Heart right ventricle (tissue), 16 donors: ENCODE measurements around the gene LRRFIP2. TPM values are rescaled to one million over a fixed set of nuclear protein-coding genes. Genes with fewer than 3 reads are reported as not detected.

ENCODE experiments used
- ATAC-seq, 8 donors: fragments of 200-7000 bp; cut with Tn5 transposase; one replicate each; pipeline ENCODE4 v1.9.1; 2020; ENCODE audit warnings: mild to moderate bottlenecking in 8 of 8, moderate library complexity in 8 of 8, moderate number of reproducible peaks in 1 of 8
- DNase-seq, 2 donors: peaks; one replicate each; pipeline ENCODE4 v3.0.0-alpha.2; 2020
- H3K27ac ChIP-seq, 10 donors: fragments of 200-600 bp; sonication (generic) in 2 of 10; one replicate each; pipeline versions ENCODE4 v1.5.0 to v1.8.0; 2020 to 2022; ENCODE audit warnings: mild to moderate bottlenecking in 3 of 10
- H3K27me3 ChIP-seq, 7 donors: fragments of 200-600 bp; one replicate each; pipeline ENCODE4 v1.8.0; 2021 to 2022; ENCODE audit warnings: mild to moderate bottlenecking in 2 of 7
- H3K36me3 ChIP-seq, 9 donors: fragments of 200-600 bp; sonication (generic) in 1 of 9; one replicate each; pipeline versions ENCODE4 v1.5.0 to v1.8.0; 2020 to 2022; ENCODE audit warnings: mild to moderate bottlenecking in 2 of 9
- H3K4me1 ChIP-seq, 9 donors: fragments of 200-600 bp; sonication (generic) in 1 of 9; one replicate each; pipeline versions ENCODE4 v1.5.0 to v1.8.0; 2020 to 2022; ENCODE audit warnings: mild to moderate bottlenecking in 4 of 9
- H3K4me3 ChIP-seq, 10 donors: fragments of 200-600 bp; sonication (generic) in 2 of 10; one replicate each; pipeline versions ENCODE4 v1.5.0 to v1.8.0; 2020 to 2022; ENCODE audit warnings: mild to moderate bottlenecking in 7 of 10, moderate library complexity in 2 of 10
- H3K9me3 ChIP-seq, 11 donors: fragments of 200-600 bp in 10 of 11; sonication (generic) in 2 of 11; one replicate each; pipeline versions ENCODE4 v1.5.0 to v1.8.0; 2013 to 2022; ENCODE audit warnings: mild to moderate bottlenecking in 2 of 11, control low read depth in 1 of 11, moderate library complexity in 1 of 11
- WGBS, 2 donors: extraction: QIAGEN DNeasy Blood & Tissue Kit; methylation state at CpG; one replicate each; pipeline ENCODE4 v1.1.7; 2013; ENCODE audit warnings: inconsistent platforms in 1 of 2; 5-methylcytosine and 5-hydroxymethylcytosine counted together
- intact Hi-C, 10 donors: fragments of 100-400 bp; cut with DNase I; formaldehyde crosslinking; loops; one replicate each; pipeline versions ENCODE4 v1.11.1 to v1.14.2; 2022
- polyA plus RNA-seq, 2 donors: library from polyadenylated mRNA; stranded (reverse); fragments of 200-250 nt; gene quantifications; one replicate each; pipeline ENCODE4 v1.2.3, GENCODE V29; 2013
- total RNA-seq, 10 donors: library from RNA; stranded (reverse); fragmentation: NEBNext Ultra II Directional in 3 of 10; extraction: Animal tissue kit (Norgen Biotek cat#: 25700) in 3 of 10; gene quantifications; one replicate each; pipeline versions ENCODE4 v1.2.1 to v1.2.4, GENCODE V29; 2021 to 2023
- TF ChIP-seq, protein P1 (sequence below), 9 donors: fragments of 200-600 bp; sonication (generic) in 2 of 9; IDR thresholded peaks; one replicate each; pipeline versions ENCODE4 v1.5.0 to v1.8.0; 2021 to 2022; ENCODE audit warnings: antibody characterized with exemption in 9 of 9, mild to moderate bottlenecking in 5 of 9, moderate library complexity in 1 of 9
- donor health status: Arrhythmogenic right ventricular cardiomyopathy.
- donor health status: ischemic (EF 13 %, LVEDD 7.1; RV severe dilation, severe dysfunction).
- donor health status: healthy with polysubstance abuse.
- donor health status: DM: no; HTN: yes; CAD: no.
- donor health status: DM: no; HTN: no; CAD: no.
- donor health status: ischemic (EF 25% LVEDD 6.9; RV normal size, moderate dysfunction).
- donor health status: ischemic (EF 25% LVEDD 5.7; RV mildly dilated, moderate dysfunction).
- donor health status: healthy.
- donor health status: DM: yes; HTN: yes; CAD: no.
- donor health status: Ischemic cardiomyopathy.
- donor health status: ischemic (EF 35%, LVEDD 5.7; RV mildly dilated, moderate dysfunction).
- donor health status: nonischemic (EF 11% LVEDD 7.7; RV severe dilation, severe dysfunction).
- donor health status: DM: yes; HTN: yes; CAD: no.
- donor health status: PGD.
- donor health status: ischemic (EF 29% LVEDD 5.4; RV normal size, mild dysfunction).
- donor health status: nonischemic (EF 23%, LVEDD 6.1; RV moderate dilation, normal function).

LRRFIP2 gene
- total and polyA plus RNA-seq, 12 donors = 63.2 to 199 (median 127) TPM

DNA sequence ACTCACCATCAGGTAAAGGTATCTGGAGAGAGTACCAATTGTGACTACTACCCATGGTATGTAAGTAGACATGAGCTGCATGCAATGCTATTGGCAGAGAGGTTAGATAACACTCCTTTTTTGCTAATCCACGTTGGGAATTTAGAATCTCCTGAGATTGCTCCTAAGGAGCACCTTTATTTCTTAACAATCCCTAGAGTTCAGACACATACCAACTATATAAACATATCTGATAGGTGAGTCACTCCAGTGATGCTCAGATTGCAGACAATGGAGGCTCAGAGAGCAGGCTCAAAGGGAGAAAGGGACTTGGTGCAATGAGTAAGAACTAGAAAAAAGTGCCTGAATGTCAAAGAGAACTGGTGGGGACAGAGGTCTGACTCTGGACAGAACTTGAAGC is 47.0 kb upstream of the LRRFIP2 start:
- H3K4me1 ChIP-seq = peaks cover 0 to 9% (median 0%) of the 10 kb centered on the region in 9 donors
- H3K36me3 ChIP-seq = no peaks in the 10 kb centered on the region
- TF ChIP-seq, protein P1, sequence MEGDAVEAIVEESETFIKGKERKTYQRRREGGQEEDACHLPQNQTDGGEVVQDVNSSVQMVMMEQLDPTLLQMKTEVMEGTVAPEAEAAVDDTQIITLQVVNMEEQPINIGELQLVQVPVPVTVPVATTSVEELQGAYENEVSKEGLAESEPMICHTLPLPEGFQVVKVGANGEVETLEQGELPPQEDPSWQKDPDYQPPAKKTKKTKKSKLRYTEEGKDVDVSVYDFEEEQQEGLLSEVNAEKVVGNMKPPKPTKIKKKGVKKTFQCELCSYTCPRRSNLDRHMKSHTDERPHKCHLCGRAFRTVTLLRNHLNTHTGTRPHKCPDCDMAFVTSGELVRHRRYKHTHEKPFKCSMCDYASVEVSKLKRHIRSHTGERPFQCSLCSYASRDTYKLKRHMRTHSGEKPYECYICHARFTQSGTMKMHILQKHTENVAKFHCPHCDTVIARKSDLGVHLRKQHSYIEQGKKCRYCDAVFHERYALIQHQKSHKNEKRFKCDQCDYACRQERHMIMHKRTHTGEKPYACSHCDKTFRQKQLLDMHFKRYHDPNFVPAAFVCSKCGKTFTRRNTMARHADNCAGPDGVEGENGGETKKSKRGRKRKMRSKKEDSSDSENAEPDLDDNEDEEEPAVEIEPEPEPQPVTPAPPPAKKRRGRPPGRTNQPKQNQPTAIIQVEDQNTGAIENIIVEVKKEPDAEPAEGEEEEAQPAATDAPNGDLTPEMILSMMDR (IDR thresholded peaks at IDR 0.05) = no peak
- DNase-seq (no peak), ATAC-seq (no peak)
- no peaks in the 10 kb centered on the region for H3K27me3 ChIP-seq
- no peaks in the 10 kb centered on the region for H3K9me3 ChIP-seq
- whole genome bisulfite sequencing, 2 donors = 50 to 58% methylated on average over 1 of the region's 1 CpG
- intact Hi-C loops = no loop called here
- no peak overlapping the region for H3K4me3 ChIP-seq
- H3K27ac ChIP-seq = no peak overlapping the region

DNA sequence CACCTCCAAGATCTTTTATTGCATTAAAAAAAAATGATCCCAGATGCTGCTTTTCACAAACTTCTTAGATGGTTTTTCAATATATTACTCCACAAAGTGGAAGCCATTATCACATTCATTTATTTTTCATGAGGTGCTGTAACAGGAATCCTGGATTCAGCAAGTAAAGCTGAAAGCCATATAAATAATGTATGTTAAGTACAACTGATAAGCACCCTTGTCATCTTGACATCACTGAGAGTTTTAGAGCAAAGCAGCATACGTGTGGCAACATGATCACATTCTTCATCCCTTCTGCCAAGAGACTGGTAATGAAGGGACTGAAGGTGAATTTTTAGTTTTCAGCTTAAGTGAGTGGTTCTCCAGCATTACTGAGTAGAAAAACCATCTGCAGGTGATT is 44.9 kb upstream of the LRRFIP2 start:
- WGBS, 2 donors = 52 to 56% methylated on average over 1 of the region's 1 CpG
- H3K36me3 ChIP-seq = no peaks in the 10 kb centered on the region
- H3K4me1 ChIP-seq = peaks cover 0 to 11% (median 0%) of the 10 kb centered on the region in 9 donors
- TF ChIP-seq, protein P1 (IDR thresholded peaks at IDR 0.05) = no peak
- DNase-seq (no peak), ATAC-seq (no peak)
- no peaks in the 10 kb centered on the region for H3K27me3 ChIP-seq
- H3K4me3 ChIP-seq = no peak overlapping the region
- intact Hi-C loops = loop anchor here in 5 of 10 donors (10.0 kb wide), 7 partner anchors 124 to 494 kb away; partner anchors contain the start of genes EPM2AIP1 (in 1 of the 5) and MLH1 (in 1 of the 5)
- H3K9me3 ChIP-seq = no peaks in the 10 kb centered on the region
- H3K27ac ChIP-seq = no peak overlapping the region

DNA sequence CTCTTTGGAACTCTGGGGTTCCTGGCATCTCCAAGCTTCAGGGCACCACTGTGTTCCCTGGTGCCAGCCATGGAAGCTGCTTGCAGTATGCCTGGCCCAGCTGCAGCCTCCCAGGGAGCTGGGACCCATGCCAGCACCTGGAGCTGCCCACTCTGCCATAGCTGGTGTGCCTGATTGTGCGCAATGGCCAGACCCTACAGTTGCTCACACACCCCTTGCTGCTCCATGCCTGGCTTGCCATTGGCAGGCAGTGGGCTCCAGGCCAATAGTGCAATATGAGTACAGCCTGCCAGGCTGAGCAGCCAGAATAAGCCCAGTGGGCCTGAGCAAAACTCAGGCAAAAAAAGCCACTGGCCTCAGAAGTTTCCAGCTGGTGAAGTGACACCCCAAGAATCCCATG is 43.8 kb upstream of the LRRFIP2 start:
- peak; percentile 27 to 34 for DNase-seq
- TF ChIP-seq, protein P1 (IDR thresholded peaks at IDR 0.05) = no peak
- Histone ChIP-seq H3K36me3 (no peaks in the 10 kb centered on the region), H3K4me1 (peaks cover 0 to 13% (median 0%) of the 10 kb centered on the region in 9 donors), H3K27ac (peak overlapping the region in 1 of 10 donors; percentile 52), H3K9me3 (no peaks in the 10 kb centered on the region), H3K27me3 (no peaks in the 10 kb centered on the region), H3K4me3 (no peak overlapping the region)
- peak in 7 of 8 donors; percentile 32 to 82 (median 62) for ATAC-seq
- 59 to 76% methylated on average over 1 of the region's 1 CpG for WGBS, 2 donors
- intact Hi-C loops = loop anchor here in 5 of 10 donors (10.0 kb wide), 7 partner anchors 123 to 493 kb away; partner anchors contain the start of genes EPM2AIP1 (in 1 of the 5) and MLH1 (in 1 of the 5)

DNA sequence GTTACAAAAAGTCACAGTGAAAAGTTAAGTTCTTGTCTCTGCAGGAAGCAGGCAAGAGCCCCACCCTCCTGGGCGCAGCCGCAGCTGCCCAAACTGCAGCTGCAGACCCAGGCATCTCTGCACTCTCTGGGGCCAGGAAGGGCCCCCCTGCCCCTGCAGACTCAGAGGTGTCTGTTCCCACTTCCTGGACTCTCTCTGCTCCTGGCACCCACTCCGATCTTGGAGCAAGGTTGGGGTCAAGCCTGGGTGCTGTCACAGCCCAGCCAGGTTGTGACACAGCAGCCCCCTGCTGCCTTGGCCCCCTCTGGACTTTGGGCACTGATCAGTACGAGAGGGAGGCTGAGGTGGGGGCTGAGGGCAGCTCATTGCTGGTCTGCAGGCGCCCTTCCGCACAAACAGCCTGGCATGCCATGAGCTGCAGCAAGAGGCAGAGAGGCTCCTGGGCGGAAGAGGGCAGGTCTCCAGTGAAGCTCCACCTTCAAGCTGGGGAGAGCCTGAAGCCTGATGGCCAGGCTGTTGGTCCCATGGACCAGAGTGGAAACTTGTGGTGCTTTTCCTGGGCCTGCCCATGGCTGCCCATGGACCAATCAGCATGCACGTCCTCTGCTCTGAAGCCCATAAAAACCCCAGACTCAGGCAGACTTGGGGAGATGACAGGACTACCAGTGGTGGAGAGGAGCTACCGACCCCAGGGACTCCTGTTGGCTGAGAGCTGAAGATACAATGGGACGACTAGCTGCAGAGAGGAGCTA is 42.9 kb upstream of the LRRFIP2 start:
- intact Hi-C loops = loop anchor here in 5 of 10 donors (10.0 kb wide), 7 partner anchors 122 to 492 kb away; partner anchors contain the start of genes EPM2AIP1 (in 1 of the 5) and MLH1 (in 1 of the 5)
- Histone ChIP-seq H3K4me1 (peaks cover 0 to 15% (median 0%) of the 10 kb centered on the region in 9 donors), H3K4me3 (no peak overlapping the region), H3K9me3 (no peaks in the 10 kb centered on the region), H3K27me3 (no peaks in the 10 kb centered on the region), H3K36me3 (no peaks in the 10 kb centered on the region), H3K27ac (peak overlapping the region in 1 of 10 donors; percentile 52)
- peak in 1 of 8 donors; percentile 6 for ATAC-seq
- TF ChIP-seq, protein P1 (IDR thresholded peaks at IDR 0.05) = no peak
- 90 to 92% methylated on average over 10 of the region's 10 CpGs for WGBS, 2 donors
- DNase-seq = no peak
